HepG2 (cell line): ENCODE results near the gene DOLK.

ENCODE experiments used
- ARNT ChIP-seq: fragments of 450-650 bp; IDR thresholded peaks from 2 replicates; pipeline ENCODE4 v1.6.1; 2017
- CBX2 ChIP-seq, 2 experiments: fragments of 200-600 bp in 1 of 2; sonication (generic); formaldehyde crosslinking in 1 of 2; IDR thresholded peaks; 2 replicates each; pipeline versions ENCODE4 v1.7.0 to v1.8.1; 2018 to 2022; ENCODE audit warnings: low read depth in 2 of 2, low read length in 1 of 2, mild to moderate bottlenecking in 1 of 2, missing genetic modification reagents in 1 of 2
- FOXJ3 ChIP-seq: sonication (generic); formaldehyde crosslinking; IDR thresholded peaks from 2 replicates; pipeline ENCODE4 v1.4.0; 2020; ENCODE audit warnings: missing genetic modification reagents, mild to moderate bottlenecking, borderline replicate concordance
- FOXO1 ChIP-seq: sonication (generic); formaldehyde crosslinking; IDR thresholded peaks from 2 replicates; pipeline ENCODE4 v1.4.0; 2020; ENCODE audit warnings: missing genetic modification reagents
- MAFK ChIP-seq, 2 experiments: IDR thresholded peaks in 1 of 2; conservative IDR thresholded peaks in 1 of 2; 2 replicates each; pipeline ENCODE4 v1.6.1; 2011; ENCODE audit warnings: improper control_type of control experiment in 2 of 2, low read length in 2 of 2
- MXI1 ChIP-seq: IDR thresholded peaks from 3 replicates; pipeline ENCODE4 v1.6.1; 2012; ENCODE audit warnings: low read depth, low read length, inconsistent platforms, borderline replicate concordance
- TF ChIP-seq, protein P1 (sequence below): IDR thresholded peaks from 2 replicates; pipeline ENCODE4 v1.6.1; 2016; ENCODE audit warnings: missing biosample characterization, missing genetic modification reagents, low read depth
- TF ChIP-seq, protein P2 (sequence below): sonication (generic); formaldehyde crosslinking; IDR thresholded peaks from 2 replicates; pipeline ENCODE4 v1.5.0; 2020; ENCODE audit warnings: mild to moderate bottlenecking, missing genetic modification reagents, moderate library complexity

- TF ChIP-seq FOXJ3 (no peak), ARNT (no peak), MAFK (conservative IDR thresholded peaks at IDR 0.05 in 1 of 2, IDR thresholded peaks at IDR 0.05 in 1 of 2; ENCODE audit: low read length in 2 of 2) (no peak), MXI1 (no peak), FOXO1 (CRISPR knock-in tag) (no peak), CBX2 (IDR thresholded peaks at IDR 0.05; ENCODE audit: low read depth, low read length) (no peak), CBX2 (CRISPR knock-in tag; IDR thresholded peaks at IDR 0.05; ENCODE audit: low read depth) (no peak)
- TF ChIP-seq, protein P1, sequence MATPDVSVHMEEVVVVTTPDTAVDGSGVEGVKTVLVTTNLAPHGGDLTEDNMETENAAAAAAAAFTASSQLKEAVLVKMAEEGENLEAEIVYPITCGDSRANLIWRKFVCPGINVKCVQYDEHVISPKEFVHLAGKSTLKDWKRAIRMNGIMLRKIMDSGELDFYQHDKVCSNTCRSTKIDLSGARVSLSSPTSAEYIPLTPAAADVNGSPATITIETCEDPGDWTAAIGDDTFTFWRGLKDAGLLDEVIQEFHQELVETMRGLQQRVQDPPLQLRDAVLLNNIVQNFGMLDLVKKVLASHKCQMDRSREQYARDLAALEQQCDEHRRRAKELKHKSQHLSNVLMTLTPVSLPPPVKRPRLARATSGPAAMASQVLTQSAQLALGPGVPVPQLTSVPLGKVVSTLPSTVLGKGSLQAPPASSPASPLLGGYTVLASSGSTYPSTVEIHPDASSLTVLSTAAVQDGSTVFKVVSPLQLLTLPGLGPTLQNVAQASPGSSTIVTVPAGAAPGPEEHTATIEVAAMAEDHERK (CRISPR knock-in tag) = no peak
- TF ChIP-seq, protein P2, sequence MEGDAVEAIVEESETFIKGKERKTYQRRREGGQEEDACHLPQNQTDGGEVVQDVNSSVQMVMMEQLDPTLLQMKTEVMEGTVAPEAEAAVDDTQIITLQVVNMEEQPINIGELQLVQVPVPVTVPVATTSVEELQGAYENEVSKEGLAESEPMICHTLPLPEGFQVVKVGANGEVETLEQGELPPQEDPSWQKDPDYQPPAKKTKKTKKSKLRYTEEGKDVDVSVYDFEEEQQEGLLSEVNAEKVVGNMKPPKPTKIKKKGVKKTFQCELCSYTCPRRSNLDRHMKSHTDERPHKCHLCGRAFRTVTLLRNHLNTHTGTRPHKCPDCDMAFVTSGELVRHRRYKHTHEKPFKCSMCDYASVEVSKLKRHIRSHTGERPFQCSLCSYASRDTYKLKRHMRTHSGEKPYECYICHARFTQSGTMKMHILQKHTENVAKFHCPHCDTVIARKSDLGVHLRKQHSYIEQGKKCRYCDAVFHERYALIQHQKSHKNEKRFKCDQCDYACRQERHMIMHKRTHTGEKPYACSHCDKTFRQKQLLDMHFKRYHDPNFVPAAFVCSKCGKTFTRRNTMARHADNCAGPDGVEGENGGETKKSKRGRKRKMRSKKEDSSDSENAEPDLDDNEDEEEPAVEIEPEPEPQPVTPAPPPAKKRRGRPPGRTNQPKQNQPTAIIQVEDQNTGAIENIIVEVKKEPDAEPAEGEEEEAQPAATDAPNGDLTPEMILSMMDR (CRISPR knock-in tag) = no peak
These were observed 36.1 kb upstream of the DOLK start for GRCh38 chr9:128983536-128983935.
